Mesendoderm (in vitro differentiated cells): ENCODE results near the gene EZR.
A peak's percentile ranks its signal among the peaks of the same experiment; 100 is the strongest.

ENCODE experiments used
- DNase-seq: peaks from one replicate; pipeline ENCODE4 v3.0.0; 2013
- H2AK5ac ChIP-seq: 2 replicates; pipeline ENCODE4 v1.6.1; 2013; ENCODE audit warnings: low read length, inconsistent platforms
- H2BK120ac ChIP-seq: 2 replicates; pipeline ENCODE4 v1.6.1; 2013; ENCODE audit warnings: low read depth, mild to moderate bottlenecking, low read length, moderate library complexity, mixed read lengths
- H2BK15ac ChIP-seq: replicated peaks from 2 replicates; pipeline ENCODE4 v1.6.1; 2013; ENCODE audit warnings: low read depth, mild to moderate bottlenecking, moderate library complexity
- H2BK5ac ChIP-seq: 2 replicates; pipeline ENCODE4 v1.6.1; 2013; ENCODE audit warnings: low read length, inconsistent platforms
- H3K18ac ChIP-seq: 2 replicates; pipeline ENCODE4 v1.6.1; 2013; ENCODE audit warnings: mild to moderate bottlenecking, low read length, mixed read lengths
- H3K23ac ChIP-seq: one replicate; pipeline ENCODE4 v1.6.1; 2013; ENCODE audit warnings: low read length
- H3K27ac ChIP-seq: 2 replicates; pipeline ENCODE4 v1.5.1; 2013; ENCODE audit warnings: low read depth, mild to moderate bottlenecking, inconsistent platforms, low read length, moderate library complexity
- H3K27me3 ChIP-seq: 2 replicates; pipeline ENCODE4 v1.6.1; 2013; ENCODE audit warnings: low read length, control low read depth, mild to moderate bottlenecking, inconsistent platforms; ENCODE audit not compliant: insufficient read depth, poor library complexity
- H3K36me3 ChIP-seq: 2 replicates; pipeline ENCODE4 v1.6.1; 2013; ENCODE audit warnings: low read length, inconsistent platforms; ENCODE audit not compliant: control insufficient read depth, insufficient read depth
- H3K4ac ChIP-seq: one replicate; pipeline ENCODE4 v1.6.1; 2013; ENCODE audit warnings: low read depth, mild to moderate bottlenecking, low read length, moderate library complexity
- H3K4me1 ChIP-seq: 2 replicates; pipeline ENCODE4 v1.6.1; 2013; ENCODE audit warnings: low read depth, low read length, inconsistent platforms; ENCODE audit not compliant: control insufficient read depth
- H3K4me2 ChIP-seq: 2 replicates; pipeline ENCODE4 v1.6.1; 2013; ENCODE audit warnings: low read length
- H3K4me3 ChIP-seq: 2 replicates; pipeline ENCODE4 v1.5.1; 2013; ENCODE audit warnings: mild to moderate bottlenecking, low read length
- H3K56ac ChIP-seq: one replicate; pipeline ENCODE4 v1.6.1; 2013; ENCODE audit warnings: low read length
- H3K79me1 ChIP-seq: 2 replicates; pipeline ENCODE4 v1.6.1; 2013; ENCODE audit warnings: low read length, inconsistent platforms
- H3K79me2 ChIP-seq: 2 replicates; pipeline ENCODE4 v1.6.1; 2013; ENCODE audit warnings: mild to moderate bottlenecking, low read length; ENCODE audit not compliant: control insufficient read depth, insufficient read depth
- H3K9ac ChIP-seq: 2 replicates; pipeline ENCODE4 v1.6.1; 2013; ENCODE audit warnings: low read length, inconsistent platforms
- H4K5ac ChIP-seq: one replicate; pipeline ENCODE4 v1.6.1; 2013; ENCODE audit warnings: low read length
- H4K8ac ChIP-seq: one replicate; pipeline ENCODE4 v1.6.1; 2013; ENCODE audit warnings: low read depth, mild to moderate bottlenecking, control low read depth, low read length, moderate library complexity
- WGBS: extraction: QIAGEN DNeasy Blood & Tissue Kit; methylation state at CpG from one replicate; pipeline ENCODE4 v1.1.7; 2013; ENCODE audit warnings: low lambda C conversion rate, missing lambda C conversion rate; ENCODE audit not compliant: insufficient coverage; ENCODE audit errors: extremely low coverage; 5-methylcytosine and 5-hydroxymethylcytosine counted together

Gene EZR

GRCh38 chr6:158777510-158777909 is 41.7 kb downstream of the EZR start:
- H3K4me1 ChIP-seq, result peaks cover 19% of the 10 kb centered on the region
- H3K79me2 ChIP-seq, result peaks cover 22% of the 10 kb centered on the region
- H2BK5ac ChIP-seq, result no peak overlapping the region
- no peak overlapping the region for H3K27ac ChIP-seq
- no peak overlapping the region for H3K9ac ChIP-seq
- DNase-seq, result no peak
- H3K4ac ChIP-seq, result no peak overlapping the region
- H3K18ac ChIP-seq, result no peak overlapping the region
- H3K27me3 ChIP-seq, result no peaks in the 10 kb centered on the region
- H3K36me3 ChIP-seq, result peaks cover 11% of the 10 kb centered on the region
- no peak overlapping the region for H2AK5ac ChIP-seq
- H3K23ac ChIP-seq, result no peak overlapping the region
- no peak overlapping the region for H3K4me2 ChIP-seq
- H3K56ac ChIP-seq, result no peak overlapping the region
- H4K8ac ChIP-seq, result no peak overlapping the region
- H3K79me1 ChIP-seq, result peaks cover 20% of the 10 kb centered on the region
- no peak overlapping the region for H2BK120ac ChIP-seq
- H2BK15ac ChIP-seq, result no peak overlapping the region
- no peak overlapping the region for H4K5ac ChIP-seq
- WGBS, result no CpG with 5 or more reads among the region's 3 CpGs
- no peak overlapping the region for H3K4me3 ChIP-seq

DNA sequence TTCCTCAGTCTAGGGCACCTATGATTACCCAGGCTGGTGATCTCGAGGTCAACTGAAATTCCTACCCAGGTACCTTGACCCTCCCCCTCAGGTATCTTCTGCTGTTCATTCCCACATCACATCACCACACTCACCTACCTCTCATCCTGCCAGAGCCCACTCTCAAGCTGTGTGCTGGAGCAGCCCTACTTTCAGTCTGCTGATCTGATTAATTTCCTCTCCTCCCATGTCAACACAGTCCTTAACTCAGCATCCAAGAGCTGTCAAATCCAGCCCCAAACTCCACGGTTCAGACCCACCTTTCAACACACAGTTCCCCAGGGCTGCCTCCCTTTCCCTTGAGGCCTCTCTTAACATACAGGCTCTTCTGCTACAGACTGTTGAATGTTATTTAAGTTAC is 42.4 kb downstream of the EZR start:
- Histone ChIP-seq H3K18ac (no peak overlapping the region), H3K36me3 (peaks cover 17% of the 10 kb centered on the region), H3K79me2 (peaks cover 26% of the 10 kb centered on the region), H2AK5ac (no peak overlapping the region), H3K9ac (no peak overlapping the region), H3K4me2 (no peak overlapping the region), H3K79me1 (peaks cover 26% of the 10 kb centered on the region), H2BK5ac (no peak overlapping the region), H4K5ac (no peak overlapping the region), H3K27me3 (no peaks in the 10 kb centered on the region), H3K56ac (no peak overlapping the region), H4K8ac (no peak overlapping the region), H3K4ac (no peak overlapping the region), H3K23ac (no peak overlapping the region), H3K4me3 (no peak overlapping the region), H2BK15ac (no peak overlapping the region), H3K27ac (no peak overlapping the region), H3K4me1 (peaks cover 19% of the 10 kb centered on the region), H2BK120ac (no peak overlapping the region)
- no peak for DNase-seq
- no CpG with 5 or more reads among the region's 2 CpGs for WGBS

GRCh38 chr6:158775832-158776231 is 43.3 kb downstream of the EZR start:
- Histone ChIP-seq H3K79me1 (peaks cover 26% of the 10 kb centered on the region), H2AK5ac (no peak overlapping the region), H3K18ac (no peak overlapping the region), H3K9ac (no peak overlapping the region), H4K5ac (no peak overlapping the region), H3K56ac (no peak overlapping the region), H3K23ac (no peak overlapping the region), H3K27me3 (no peaks in the 10 kb centered on the region), H3K36me3 (peaks cover 15% of the 10 kb centered on the region), H3K4me1 (peaks cover 19% of the 10 kb centered on the region), H3K79me2 (peaks cover 21% of the 10 kb centered on the region), H3K4ac (no peak overlapping the region), H2BK15ac (no peak overlapping the region), H2BK120ac (no peak overlapping the region), H4K8ac (no peak overlapping the region), H3K27ac (no peak overlapping the region), H2BK5ac (no peak overlapping the region), H3K4me2 (no peak overlapping the region), H3K4me3 (no peak overlapping the region)
- no CpG with 5 or more reads among the region's 5 CpGs for WGBS
- DNase-seq, result no peak

GRCh38 chr6:158774717-158775449 is 44.3 kb downstream of the EZR start:
- Histone ChIP-seq H3K4me2 (no peak overlapping the region), H3K79me1 (peaks cover 26% of the 10 kb centered on the region), H3K9ac (no peak overlapping the region), H3K56ac (no peak overlapping the region), H2AK5ac (no peak overlapping the region), H2BK15ac (no peak overlapping the region), H4K5ac (no peak overlapping the region), H2BK5ac (no peak overlapping the region), H3K4me3 (no peak overlapping the region), H3K27ac (peak overlapping the region; percentile 60), H3K4me1 (peaks cover 19% of the 10 kb centered on the region), H3K79me2 (peaks cover 19% of the 10 kb centered on the region), H3K23ac (no peak overlapping the region), H3K18ac (no peak overlapping the region), H3K27me3 (no peaks in the 10 kb centered on the region), H3K36me3 (peaks cover 20% of the 10 kb centered on the region), H4K8ac (no peak overlapping the region), H3K4ac (no peak overlapping the region), H2BK120ac (no peak overlapping the region)
- no peak for DNase-seq
- WGBS, result no CpG with 5 or more reads among the region's 17 CpGs

DNA sequence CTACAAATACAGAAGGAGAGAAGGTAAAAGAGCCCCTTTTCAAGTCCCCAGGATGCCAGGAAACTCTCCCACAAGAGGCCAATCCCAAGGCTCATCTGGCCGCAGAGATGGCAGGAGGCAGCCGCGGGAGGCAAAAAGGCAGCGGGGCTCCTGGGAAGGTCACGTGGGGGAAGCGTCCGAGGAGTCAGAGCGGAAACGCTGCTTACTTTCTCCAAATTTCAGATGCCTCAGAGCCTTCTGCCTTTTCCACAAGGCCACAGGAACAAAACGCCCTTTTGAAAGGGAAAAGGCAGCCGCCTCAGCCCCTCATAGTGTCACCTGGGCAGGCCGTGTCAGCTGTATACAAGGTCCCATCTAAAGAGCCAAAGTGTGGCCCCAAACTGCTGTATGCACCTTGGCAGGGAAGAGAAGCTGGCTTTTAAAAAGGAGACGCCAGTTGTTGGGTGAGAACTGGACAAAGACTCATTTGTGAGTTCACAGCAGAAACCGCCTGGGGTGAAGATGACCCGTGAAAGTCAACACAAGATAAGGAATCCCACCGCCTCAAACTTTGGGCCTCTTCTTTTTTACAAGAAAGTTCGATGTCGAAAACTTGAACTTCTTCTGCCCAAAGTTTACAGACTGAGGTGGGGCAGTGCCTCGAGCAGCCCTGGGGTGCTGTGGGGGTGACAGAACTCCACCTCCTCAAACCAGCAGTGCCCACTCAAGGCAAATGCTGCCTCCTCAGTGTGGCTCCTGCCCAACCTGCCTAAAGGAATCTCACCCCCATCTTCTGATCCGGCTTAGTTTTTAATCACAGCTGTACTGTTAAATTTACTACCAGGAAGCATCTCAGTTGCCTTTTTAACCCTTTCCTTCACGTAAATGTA is 45.4 kb downstream of the EZR start:
- H3K4me2 ChIP-seq, result no peak overlapping the region
- no peak overlapping the region for H4K8ac ChIP-seq
- peaks cover 25% of the 10 kb centered on the region for H3K36me3 ChIP-seq
- peak overlapping the region; percentile 3 for H3K56ac ChIP-seq
- no peak overlapping the region for H2AK5ac ChIP-seq
- no peak overlapping the region for H2BK15ac ChIP-seq
- H3K4ac ChIP-seq, result no peak overlapping the region
- peak overlapping the region; percentile 60 for H3K27ac ChIP-seq
- no peaks in the 10 kb centered on the region for H3K27me3 ChIP-seq
- no peak overlapping the region for H3K4me3 ChIP-seq
- H3K4me1 ChIP-seq, result peaks cover 19% of the 10 kb centered on the region
- DNase-seq, result peak; percentile 74
- no peak overlapping the region for H2BK120ac ChIP-seq
- no CpG with 5 or more reads among the region's 21 CpGs for WGBS
- H4K5ac ChIP-seq, result no peak overlapping the region
- H3K79me2 ChIP-seq, result peaks cover 19% of the 10 kb centered on the region
- peaks cover 26% of the 10 kb centered on the region for H3K79me1 ChIP-seq
- no peak overlapping the region for H3K23ac ChIP-seq
- no peak overlapping the region for H3K18ac ChIP-seq
- peak overlapping the region; percentile 46 for H2BK5ac ChIP-seq
- H3K9ac ChIP-seq, result peak overlapping the region; percentile 45
